K562 (cell line): ENCODE data around the gene PYM1. TPM values are rescaled to one million over a fixed set of nuclear protein-coding genes. Genes with fewer than 3 reads are reported as not detected.

Experiments
- CSDE1 ChIP-seq, 2 experiments: fragments of 450-650 bp; IDR thresholded peaks; 2 replicates each; pipeline ENCODE4 v1.6.1; 2016; ENCODE audit warnings: mild to moderate bottlenecking in 1 of 2
- DMBX1 ChIP-seq: fragments of 250-450 bp; sonication (Bioruptor Pico); IDR thresholded peaks from 2 replicates; pipeline ENCODE4 v1.8.0; 2022; ENCODE audit warnings: inconsistent platforms, mild to moderate bottlenecking, moderate library complexity, borderline replicate concordance
- ELF4 ChIP-seq: fragments of 450-650 bp; formaldehyde crosslinking; IDR thresholded peaks from 2 replicates; pipeline ENCODE4 v1.4.0; 2022; ENCODE audit warnings: missing genetic modification characterization
- GATAD2B ChIP-seq: fragments of 450-650 bp; IDR thresholded peaks from 2 replicates; pipeline ENCODE4 v1.6.1; 2017; ENCODE audit warnings: mild to moderate bottlenecking, borderline replicate concordance
- MTF1 ChIP-seq: fragments of 250-450 bp; sonication (Bioruptor Pico); IDR thresholded peaks from 2 replicates; pipeline ENCODE4 v1.9.0; 2021; ENCODE audit warnings: moderate library complexity, mild to moderate bottlenecking, inconsistent platforms, borderline replicate concordance
- POLR2H ChIP-seq: IDR thresholded peaks from 2 replicates; pipeline ENCODE4 v1.6.1; 2016; ENCODE audit warnings: missing genetic modification characterization, low read depth, mild to moderate bottlenecking, control low read depth, missing compliant biosample characterization, moderate library complexity
- SMAD3 ChIP-seq: fragments of 450-650 bp; formaldehyde crosslinking; conservative IDR thresholded peaks from 2 replicates; pipeline ENCODE4 v1.4.0; 2020; ENCODE audit warnings: mild to moderate bottlenecking
- ZNF347 ChIP-seq: fragments of 450-650 bp; formaldehyde crosslinking; IDR thresholded peaks from 2 replicates; pipeline ENCODE4 v1.4.0; 2020; ENCODE audit warnings: low read depth, mild to moderate bottlenecking, moderate library complexity
- polyA plus RNA-seq, 8 experiments: library from polyadenylated mRNA; depleted of rRNA in 4 of 8; stranded (reverse) in 5 of 8; unstranded in 3 of 8; fragments of >200 nt; fragmentation: Nextera tagmentation in 2 of 8; fragmentation: Illumina TruSeq in 1 of 8; extraction: Ambion mirVana in 2 of 8; extraction: Trizol in 1 of 8; gene quantifications; 2 replicates each; pipeline versions ENCODE4 v1.2.1 to v1.2.3, GENCODE V29; 2011 to 2014; ENCODE audit warnings: inconsistent platforms in 1 of 8, missing spikeins in 1 of 8
- total RNA-seq, 7 experiments: library from RNA; depleted of rRNA in 6 of 7; stranded (reverse); fragments of >200 nt in 6 of 7; fragmentation: Illumina TruSeq in 2 of 7; extraction: Trizol in 2 of 7; gene quantifications; 2 replicates each; pipeline versions ENCODE4 v1.2.1 to v1.2.3, GENCODE V29; 2011 to 2021; ENCODE audit warnings: low replicate concordance in 1 of 7
- TF ChIP-seq, protein P1 (sequence below): fragments of 450-650 bp; IDR thresholded peaks from 2 replicates; pipeline ENCODE4 v1.7.0; 2016; ENCODE audit warnings: borderline replicate concordance
- TF ChIP-seq, protein P2 (sequence below): sonication (generic); formaldehyde crosslinking; IDR thresholded peaks from 2 replicates; pipeline ENCODE4 v1.8.0; 2023; ENCODE audit warnings: mild to moderate bottlenecking, missing genetic modification reagents
- TF ChIP-seq, protein P3 (sequence below), 2 experiments: fragments of 450-650 bp; IDR thresholded peaks; 2 replicates each; pipeline ENCODE4 v1.6.1; 2016; ENCODE audit warnings: mild to moderate bottlenecking in 2 of 2, borderline replicate concordance in 1 of 2, low read depth in 1 of 2, moderate library complexity in 1 of 2
- TF ChIP-seq, protein P4 (sequence below): sonication (generic); IDR thresholded peaks from 2 replicates; pipeline ENCODE4 v1.6.1; 2016

PYM1 gene
- total and polyA plus RNA-seq, 9 of the 15 experiments (the other 6 are each of a cell fraction or from before 2014, with no cell fraction given) = 29.0 to 51.3 (median 34.1) TPM

DNA sequence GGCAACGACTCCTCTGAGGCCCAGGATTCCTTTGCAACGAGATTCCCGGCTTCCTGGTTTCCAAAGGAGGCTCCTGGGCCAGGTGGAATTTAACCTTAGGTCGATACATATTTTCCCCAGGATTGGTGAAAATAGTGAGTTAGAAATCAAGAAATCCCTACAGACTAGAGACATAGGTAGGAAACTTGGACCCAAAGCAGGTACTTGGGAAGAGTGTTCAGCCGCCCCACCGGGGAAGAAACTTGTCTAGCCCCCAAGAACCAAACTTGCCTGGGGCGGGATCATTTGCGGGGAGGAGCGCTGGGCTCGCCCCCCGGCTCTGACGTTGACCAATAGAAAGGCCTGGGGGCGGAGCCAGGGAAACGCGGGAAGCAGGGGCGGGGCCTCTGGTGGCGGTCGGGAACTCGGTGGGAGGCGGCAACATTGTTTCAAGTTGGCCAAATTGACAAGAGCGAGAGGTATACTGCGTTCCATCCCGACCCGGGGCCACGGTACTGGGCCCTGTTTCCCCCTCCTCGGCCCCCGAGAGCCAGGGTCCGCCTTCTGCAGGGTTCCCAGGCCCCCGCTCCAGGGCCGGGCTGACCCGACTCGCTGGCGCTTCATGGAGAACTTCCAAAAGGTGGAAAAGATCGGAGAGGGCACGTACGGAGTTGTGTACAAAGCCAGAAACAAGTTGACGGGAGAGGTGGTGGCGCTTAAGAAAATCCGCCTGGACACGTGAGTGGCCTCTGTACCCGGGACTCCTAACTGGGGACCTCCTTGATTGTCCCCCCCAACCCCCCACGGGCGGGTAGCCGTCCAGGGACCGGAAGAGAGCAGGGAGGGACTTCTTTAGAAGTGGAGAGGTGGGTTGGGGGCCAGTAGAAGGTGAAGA, 39.0 kb upstream of the PYM1 start, which contains the start of gene CDK2 (continued):
- TF ChIP-seq SMAD3 (CRISPR knock-in tag) = no peak
- no peak for TF ChIP-seq MTF1 (CRISPR knock-in tag)
- no peak for TF ChIP-seq DMBX1 (CRISPR knock-in tag)
- peak; percentile 70 for TF ChIP-seq POLR2H (tag)
- TF ChIP-seq CSDE1 (IDR thresholded peaks at IDR 0.05) = no peak
- TF ChIP-seq ZNF347 (CRISPR knock-in tag) = no peak
- no peak for TF ChIP-seq ELF4
- TF ChIP-seq, protein P1, sequence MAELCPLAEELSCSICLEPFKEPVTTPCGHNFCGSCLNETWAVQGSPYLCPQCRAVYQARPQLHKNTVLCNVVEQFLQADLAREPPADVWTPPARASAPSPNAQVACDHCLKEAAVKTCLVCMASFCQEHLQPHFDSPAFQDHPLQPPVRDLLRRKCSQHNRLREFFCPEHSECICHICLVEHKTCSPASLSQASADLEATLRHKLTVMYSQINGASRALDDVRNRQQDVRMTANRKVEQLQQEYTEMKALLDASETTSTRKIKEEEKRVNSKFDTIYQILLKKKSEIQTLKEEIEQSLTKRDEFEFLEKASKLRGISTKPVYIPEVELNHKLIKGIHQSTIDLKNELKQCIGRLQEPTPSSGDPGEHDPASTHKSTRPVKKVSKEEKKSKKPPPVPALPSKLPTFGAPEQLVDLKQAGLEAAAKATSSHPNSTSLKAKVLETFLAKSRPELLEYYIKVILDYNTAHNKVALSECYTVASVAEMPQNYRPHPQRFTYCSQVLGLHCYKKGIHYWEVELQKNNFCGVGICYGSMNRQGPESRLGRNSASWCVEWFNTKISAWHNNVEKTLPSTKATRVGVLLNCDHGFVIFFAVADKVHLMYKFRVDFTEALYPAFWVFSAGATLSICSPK = no peak
- TF ChIP-seq, protein P2, sequence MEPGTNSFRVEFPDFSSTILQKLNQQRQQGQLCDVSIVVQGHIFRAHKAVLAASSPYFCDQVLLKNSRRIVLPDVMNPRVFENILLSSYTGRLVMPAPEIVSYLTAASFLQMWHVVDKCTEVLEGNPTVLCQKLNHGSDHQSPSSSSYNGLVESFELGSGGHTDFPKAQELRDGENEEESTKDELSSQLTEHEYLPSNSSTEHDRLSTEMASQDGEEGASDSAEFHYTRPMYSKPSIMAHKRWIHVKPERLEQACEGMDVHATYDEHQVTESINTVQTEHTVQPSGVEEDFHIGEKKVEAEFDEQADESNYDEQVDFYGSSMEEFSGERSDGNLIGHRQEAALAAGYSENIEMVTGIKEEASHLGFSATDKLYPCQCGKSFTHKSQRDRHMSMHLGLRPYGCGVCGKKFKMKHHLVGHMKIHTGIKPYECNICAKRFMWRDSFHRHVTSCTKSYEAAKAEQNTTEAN (CRISPR knock-in tag) = no peak
- TF ChIP-seq, protein P3, sequence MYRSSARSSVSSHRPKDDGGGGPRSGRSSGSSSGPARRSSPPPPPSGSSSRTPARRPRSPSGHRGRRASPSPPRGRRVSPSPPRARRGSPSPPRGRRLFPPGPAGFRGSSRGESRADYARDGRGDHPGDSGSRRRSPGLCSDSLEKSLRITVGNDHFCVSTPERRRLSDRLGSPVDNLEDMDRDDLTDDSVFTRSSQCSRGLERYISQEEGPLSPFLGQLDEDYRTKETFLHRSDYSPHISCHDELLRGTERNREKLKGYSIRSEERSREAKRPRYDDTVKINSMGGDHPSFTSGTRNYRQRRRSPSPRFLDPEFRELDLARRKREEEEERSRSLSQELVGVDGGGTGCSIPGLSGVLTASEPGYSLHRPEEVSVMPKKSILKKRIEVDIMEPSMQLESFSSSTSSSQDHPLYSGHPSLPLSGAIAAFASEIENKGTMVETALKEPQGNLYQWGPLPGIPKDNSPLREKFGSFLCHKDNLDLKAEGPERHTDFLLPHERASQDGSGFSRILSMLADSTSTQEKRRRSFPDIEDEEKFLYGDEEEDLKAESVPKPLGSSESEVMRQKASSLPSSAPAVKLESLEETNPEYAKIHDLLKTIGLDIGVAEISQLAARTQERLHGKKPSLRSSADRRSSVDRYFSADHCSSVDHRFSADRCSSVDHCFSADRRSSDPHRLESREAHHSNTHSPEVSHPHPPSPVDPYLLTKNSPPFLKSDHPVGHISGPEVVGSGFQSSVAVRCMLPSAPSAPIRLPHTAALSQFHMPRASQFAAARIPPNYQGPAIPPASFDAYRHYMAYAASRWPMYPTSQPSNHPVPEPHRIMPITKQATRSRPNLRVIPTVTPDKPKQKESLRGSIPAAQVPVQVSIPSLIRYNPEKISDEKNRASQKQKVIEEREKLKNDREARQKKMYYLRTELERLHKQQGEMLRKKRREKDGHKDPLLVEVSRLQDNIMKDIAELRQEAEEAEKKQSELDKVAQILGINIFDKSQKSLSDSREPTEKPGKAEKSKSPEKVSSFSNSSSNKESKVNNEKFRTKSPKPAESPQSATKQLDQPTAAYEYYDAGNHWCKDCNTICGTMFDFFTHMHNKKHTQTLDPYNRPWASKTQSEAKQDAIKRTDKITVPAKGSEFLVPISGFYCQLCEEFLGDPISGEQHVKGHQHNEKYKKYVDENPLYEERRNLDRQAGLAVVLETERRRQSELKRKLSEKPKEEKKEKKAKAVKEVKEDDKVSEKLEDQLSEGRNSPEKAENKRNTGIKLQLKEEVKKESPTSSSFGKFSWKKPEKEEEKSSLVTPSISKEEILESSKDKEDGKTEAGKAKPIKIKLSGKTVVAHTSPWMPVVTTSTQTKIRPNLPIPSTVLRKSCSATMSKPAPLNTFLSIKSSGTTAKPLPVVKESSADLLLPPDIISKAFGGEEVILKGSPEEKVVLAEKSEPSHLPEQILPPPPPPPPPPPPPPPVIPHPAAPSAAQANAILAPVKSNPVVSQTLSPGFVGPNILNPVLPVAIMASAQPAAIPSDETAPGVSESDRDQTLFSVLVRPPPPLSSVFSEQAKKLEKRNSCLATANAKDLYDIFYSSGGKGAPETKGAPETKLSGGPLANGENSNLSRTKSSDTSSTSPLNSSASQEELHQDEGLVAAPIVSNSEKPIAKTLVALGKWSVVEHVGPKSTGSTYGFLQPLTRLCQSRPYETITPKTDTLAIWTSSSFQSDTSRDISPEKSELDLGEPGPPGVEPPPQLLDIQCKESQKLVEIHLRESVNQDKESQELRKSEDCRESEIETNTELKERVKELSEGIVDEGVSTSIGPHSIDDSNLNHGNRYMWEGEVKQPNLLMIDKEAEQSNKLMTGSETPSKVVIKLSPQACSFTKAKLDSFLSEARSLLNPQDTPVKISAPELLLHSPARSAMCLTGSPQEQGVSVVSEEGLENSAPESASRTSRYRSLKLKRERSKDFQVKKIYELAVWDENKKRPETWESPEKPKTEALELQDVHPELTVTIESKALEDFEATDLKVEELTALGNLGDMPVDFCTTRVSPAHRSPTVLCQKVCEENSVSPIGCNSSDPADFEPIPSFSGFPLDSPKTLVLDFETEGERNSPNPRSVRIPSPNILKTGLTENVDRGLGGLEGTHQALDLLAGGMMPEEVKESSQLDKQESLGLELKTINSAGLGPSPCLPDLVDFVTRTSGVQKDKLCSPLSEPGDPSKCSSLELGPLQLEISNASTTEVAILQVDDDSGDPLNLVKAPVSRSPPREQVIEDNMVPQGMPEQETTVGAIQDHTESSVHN (IDR thresholded peaks at IDR 0.05; ENCODE audit: borderline replicate concordance in 1 of 2, low read depth in 1 of 2) = no peak
- TF ChIP-seq, protein P4, sequence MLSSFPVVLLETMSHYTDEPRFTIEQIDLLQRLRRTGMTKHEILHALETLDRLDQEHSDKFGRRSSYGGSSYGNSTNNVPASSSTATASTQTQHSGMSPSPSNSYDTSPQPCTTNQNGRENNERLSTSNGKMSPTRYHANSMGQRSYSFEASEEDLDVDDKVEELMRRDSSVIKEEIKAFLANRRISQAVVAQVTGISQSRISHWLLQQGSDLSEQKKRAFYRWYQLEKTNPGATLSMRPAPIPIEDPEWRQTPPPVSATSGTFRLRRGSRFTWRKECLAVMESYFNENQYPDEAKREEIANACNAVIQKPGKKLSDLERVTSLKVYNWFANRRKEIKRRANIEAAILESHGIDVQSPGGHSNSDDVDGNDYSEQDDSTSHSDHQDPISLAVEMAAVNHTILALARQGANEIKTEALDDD = no peak
- TF ChIP-seq GATAD2B = no peak
